B cell (primary cell): ENCODE results near the gene RUFY3. TPM values are rescaled to one million over a fixed set of nuclear protein-coding genes. Genes with fewer than 3 reads are reported as not detected.

Source experiments
- ATAC-seq: fragments of 200-7000 bp; cut with Tn5 transposase; one replicate; pipeline ENCODE4 v1.10.0; 2021; ENCODE audit warnings: low read depth, mild to moderate bottlenecking, moderate number of reproducible peaks, moderate library complexity
- CTCF ChIA-PET: fragments of 350-600 bp; sonication (Branson Sonifier 250); formaldehyde crosslinking; loops from one replicate; lab custom pipeline; 2021; ENCODE audit warnings: antibody characterized with exemption, inconsistent platforms; lab: Charles Lee
- POLR2A ChIA-PET: fragments of 350-600 bp; sonication (Branson Sonifier 250); formaldehyde crosslinking; loops from one replicate; lab custom pipeline; 2021; ENCODE audit warnings: antibody characterized with exemption; lab: Charles Lee
- DNase-seq: peaks from one replicate; pipeline ENCODE4 v3.0.0; 2013
- H2AFZ ChIP-seq: 2 replicates; pipeline ENCODE4 v1.6.1; 2012; ENCODE audit warnings: mild to moderate bottlenecking, low read depth, low read length; ENCODE audit not compliant: insufficient read depth, poor library complexity, severe bottlenecking
- H3K27ac ChIP-seq, 2 donors: 1 replicate in 1 of 2; 2 replicates in 1 of 2; pipeline ENCODE4 v1.5.1; 2012 to 2013; ENCODE audit warnings: low read length in 2 of 2, mild to moderate bottlenecking in 2 of 2, moderate library complexity in 1 of 2
- H3K27me3 ChIP-seq, 4 experiments: fragments of 200-600 bp in 1 of 4; sonication (generic) in 1 of 4; replicated peaks in 1 of 4; 1 replicate in 2 of 4; 2 replicates in 2 of 4; pipeline versions ENCODE4 v1.6.1 to v1.7.0; 2013 to 2016; ENCODE audit warnings: low read length in 3 of 4, mild to moderate bottlenecking in 2 of 4, mixed read lengths in 1 of 4, moderate library complexity in 1 of 4; ENCODE audit not compliant: insufficient read depth in 4 of 4, control insufficient read depth in 3 of 4; ENCODE audit errors: control extremely low read depth in 1 of 4
- H3K36me3 ChIP-seq, 2 experiments: replicated peaks in 1 of 2; 1 replicate in 1 of 2; 2 replicates in 1 of 2; pipeline versions ENCODE4 v1.6.1 to v1.7.1; 2013; ENCODE audit warnings: low read length in 1 of 2; ENCODE audit not compliant: insufficient read depth in 2 of 2, control insufficient read depth in 1 of 2; ENCODE audit errors: control extremely low read depth in 1 of 2, extremely low read depth in 1 of 2
- H3K4me1 ChIP-seq, 2 donors: fragments of 200-600 bp in 1 of 2; sonication (generic) in 1 of 2; 1 replicate in 1 of 2; 2 replicates in 1 of 2; pipeline versions ENCODE4 v1.5.1 to v1.6.1; 2013 to 2017; ENCODE audit warnings: low read length in 2 of 2; ENCODE audit not compliant: control insufficient read depth in 2 of 2, insufficient read depth in 2 of 2
- H3K4me2 ChIP-seq: replicated peaks from 2 replicates; pipeline ENCODE3; 2012; ENCODE audit warnings: mild to moderate bottlenecking, low read depth, low read length; ENCODE audit not compliant: poor library complexity, severe bottlenecking
- H3K4me3 ChIP-seq, 5 experiments: fragments of 200-600 bp in 1 of 5; sonication (generic) in 1 of 5; 1 replicate in 3 of 5; 2 replicates in 2 of 5; pipeline versions ENCODE4 v1.5.1 to v1.7.0; 2011 to 2016; ENCODE audit warnings: low read length in 4 of 5, mild to moderate bottlenecking in 4 of 5, low read depth in 2 of 5, control low read depth in 1 of 5, moderate library complexity in 1 of 5; ENCODE audit not compliant: insufficient read depth in 1 of 5; ENCODE audit errors: control extremely low read depth in 1 of 5, extremely low read depth in 1 of 5
- H3K79me2 ChIP-seq: fragments of 200-600 bp; sonication (generic); one replicate; pipeline ENCODE4 v1.6.0; 2016; ENCODE audit warnings: low read length; ENCODE audit not compliant: control insufficient read depth, insufficient read depth
- H3K9ac ChIP-seq: fragments of 200-600 bp; sonication (generic); 2 replicates; pipeline ENCODE4 v1.6.1; 2017; ENCODE audit warnings: mild to moderate bottlenecking, low read length, moderate library complexity
- H3K9me3 ChIP-seq, 3 donors: one replicate each; pipeline versions ENCODE4 v1.6.1 to v1.7.1; 2013; ENCODE audit warnings: low read length in 2 of 3; ENCODE audit not compliant: control insufficient read depth in 2 of 3, insufficient read depth in 1 of 3; ENCODE audit errors: control extremely low read depth in 1 of 3
- H4K20me1 ChIP-seq: 2 replicates; pipeline ENCODE4 v1.6.0; 2012; ENCODE audit warnings: mild to moderate bottlenecking, low read length; ENCODE audit not compliant: insufficient read depth, control insufficient read depth, poor library complexity, severe bottlenecking
- H3K27ac Mint-ChIP-seq: one replicate; pipeline ENCODE4 v1.8.0; 2021; ENCODE audit warnings: mixed read lengths
- H3K27me3 Mint-ChIP-seq: one replicate; pipeline ENCODE4 v1.8.0; 2021; ENCODE audit warnings: mixed read lengths
- H3K4me1 Mint-ChIP-seq: one replicate; pipeline ENCODE4 v1.8.0; 2021; ENCODE audit warnings: mixed read lengths
- H3K4me3 Mint-ChIP-seq: one replicate; pipeline ENCODE4 v1.8.0; 2021; ENCODE audit warnings: mixed read lengths
- H3K9me3 Mint-ChIP-seq: one replicate; pipeline ENCODE4 v1.8.0; 2022; ENCODE audit warnings: mixed read lengths; ENCODE audit not compliant: insufficient read depth
- CTCF ChIP-seq: fragments of 200-600 bp; IDR thresholded peaks from one replicate; pipeline ENCODE4 v1.8.0; 2022; ENCODE audit warnings: antibody characterized with exemption, mild to moderate bottlenecking
- EZH2 ChIP-seq: IDR thresholded peaks from 2 replicates; pipeline ENCODE4 v1.6.1; 2012; ENCODE audit warnings: borderline replicate concordance, low read depth, mild to moderate bottlenecking, moderate library complexity, low read length; ENCODE audit not compliant: insufficient read depth, poor library complexity, severe bottlenecking
- WGBS: methylation state at CpG from one replicate; pipeline ENCODE4 v1.1.5; 2013; ENCODE audit warnings: missing lambda C conversion rate; ENCODE audit not compliant: insufficient coverage; 5-methylcytosine and 5-hydroxymethylcytosine counted together
- intact Hi-C: fragments of 100-400 bp; cut with micrococcal nuclease; formaldehyde crosslinking; loops from one replicate; pipeline ENCODE4 v1.10.0; 2022
- polyA plus RNA-seq: library from polyadenylated mRNA; depleted of rRNA; stranded (reverse); fragments of >200 nt; gene quantifications from 2 replicates; pipeline ENCODE4 v1.2.3, GENCODE V29; 2012
- total RNA-seq, 2 donors: library from RNA; stranded (reverse); fragments of 120-200 nt in 1 of 2; gene quantifications; 1 replicate in 1 of 2; 2 replicates in 1 of 2; pipeline versions ENCODE4 v1.2.3 to v1.2.4, GENCODE V29; 2013 to 2022

The RUFY3 gene
- total and polyA plus RNA-seq, 2 donors (not counting 1 experiment from before 2014, with no cell fraction given), result 26.1 to 74.1 TPM

- ChIA-PET CTCF (no interaction called here), POLR2A (interaction anchor here (0.7 kb wide), 1 partner anchor 97 kb away, joined by 3 read pairs; no protein-coding TSS in a partner anchor)
- 82% methylated on average over 2 of the region's 4 CpGs for WGBS
- Mint-ChIP-seq H3K4me1 (peaks cover 4% of the 10 kb centered on the region), H3K4me3 (no peak overlapping the region), H3K9me3 (no peaks in the 10 kb centered on the region), H3K27ac (no peak overlapping the region), H3K27me3 (no peaks in the 10 kb centered on the region)
- no peak overlapping the region for H3K4me3 ChIP-seq
- H3K9me3 ChIP-seq, result no peaks in the 10 kb centered on the region
- H3K36me3 ChIP-seq, result peaks cover 15 to 62% of the 10 kb centered on the region in 2 experiments
- H3K79me2 ChIP-seq, result peaks cover 40% of the 10 kb centered on the region
- DNase-seq (no peak), ATAC-seq (no peak)
- no peak overlapping the region for H3K9ac ChIP-seq
- peaks cover 25% of the 10 kb centered on the region for H4K20me1 ChIP-seq
- TF ChIP-seq EZH2 (no peak), CTCF (no peak)
- no peak overlapping the region for H2AFZ ChIP-seq
- no peak overlapping the region for H3K4me2 ChIP-seq
- intact Hi-C loops, result loop anchor here (10.0 kb wide), 1 partner anchor 96 kb away; no protein-coding TSS in a partner anchor
- peaks cover 0 to 5% of the 10 kb centered on the region in 2 donors for H3K4me1 ChIP-seq
- no peaks in the 10 kb centered on the region for H3K27me3 ChIP-seq
- H3K27ac ChIP-seq, result no peak overlapping the region
Measured at GRCh38 chr4:70831293-70831692, 109.5 kb downstream of the RUFY3 start.

- Histone ChIP-seq H3K9ac (no peak overlapping the region), H3K4me1 (peaks cover 13 to 23% of the 10 kb centered on the region in 2 donors), H3K27me3 (no peaks in the 10 kb centered on the region), H3K27ac (no peak overlapping the region), H3K4me2 (no peak overlapping the region), H3K9me3 (no peaks in the 10 kb centered on the region), H3K4me3 (no peak overlapping the region), H2AFZ (no peak overlapping the region), H3K36me3 (peaks cover 15 to 49% of the 10 kb centered on the region in 2 experiments), H3K79me2 (peaks cover 64% of the 10 kb centered on the region), H4K20me1 (peaks cover 48% of the 10 kb centered on the region)
- DNase-seq, result no peak
- intact Hi-C loops, result loop anchor here (10.0 kb wide), 1 partner anchor 99 kb away; no protein-coding TSS in a partner anchor
- ATAC-seq, result no peak
- H3K27me3 Mint-ChIP-seq, result no peaks in the 10 kb centered on the region
- TF ChIP-seq EZH2, result no peak
- no peak for TF ChIP-seq CTCF
- POLR2A ChIA-PET, result no interaction called here
- CTCF ChIA-PET, result no interaction called here
- no peak overlapping the region for H3K4me3 Mint-ChIP-seq
- no CpG with 5 or more reads among the region's 1 CpG for WGBS
- H3K4me1 Mint-ChIP-seq, result peaks cover 17% of the 10 kb centered on the region
- H3K9me3 Mint-ChIP-seq, result no peaks in the 10 kb centered on the region
- H3K27ac Mint-ChIP-seq, result no peak overlapping the region
Measured at GRCh38 chr4:70833675-70834074, 111.9 kb downstream of the RUFY3 start.
